Measurements from ENCODE around the gene CDH4. TPM values are rescaled to one million over a fixed set of nuclear protein-coding genes. Genes with fewer than 3 reads are reported as not detected.
A peak's percentile ranks its signal among the peaks of the same experiment; 100 is the strongest.

Gene CDH4
- total and polyA plus RNA-seq, 12 donors: 0.04 to 0.25 (median 0.08) TPM; not detected in 5

- peaks cover 0 to 35% (median 8%) of the 10 kb centered on the region in 7 donors for H3K27me3 ChIP-seq
- H3K9me3 ChIP-seq: no peaks in the 10 kb centered on the region
- no peaks in the 10 kb centered on the region for H3K4me1 ChIP-seq
- H3K36me3 ChIP-seq: no peaks in the 10 kb centered on the region
- intact Hi-C loops (cut with DNase I): no loop called here
- H3K27ac ChIP-seq: no peak overlapping the region
- no peak overlapping the region for H3K4me3 ChIP-seq
- ATAC-seq (no peak), DNase-seq (no peak)
- 88 to 89% methylated on average over 19 of the region's 19 CpGs for WGBS, 2 donors
- TF ChIP-seq CTCF (IDR thresholded peaks at IDR 0.05): no peak
Measured at GRCh38 chr20:61539706-61540360, 287.8 kb downstream of the CDH4 start.

- Histone ChIP-seq H3K27me3 (peaks cover 0 to 29% (median 8%) of the 10 kb centered on the region in 7 donors), H3K36me3 (no peaks in the 10 kb centered on the region), H3K4me3 (no peak overlapping the region), H3K9me3 (no peaks in the 10 kb centered on the region), H3K27ac (no peak overlapping the region), H3K4me1 (no peaks in the 10 kb centered on the region)
- TF ChIP-seq CTCF (IDR thresholded peaks at IDR 0.05): no peak
- ATAC-seq: no peak
- no peak for DNase-seq
- WGBS, 2 donors: 88 to 91% methylated on average over 7 of the region's 7 CpGs
- intact Hi-C loops (cut with DNase I): no loop called here
Measured at GRCh38 chr20:61541537-61541936, 289.5 kb downstream of the CDH4 start.

- DNase-seq (no peak), ATAC-seq (peak in 2 of 8 donors; percentile 68 to 72)
- no peak overlapping the region for H3K27ac ChIP-seq
- H3K9me3 ChIP-seq: no peaks in the 10 kb centered on the region
- no peaks in the 10 kb centered on the region for H3K36me3 ChIP-seq
- TF ChIP-seq CTCF (IDR thresholded peaks at IDR 0.05): no peak
- H3K4me1 ChIP-seq: no peaks in the 10 kb centered on the region
- intact Hi-C loops (cut with DNase I): no loop called here
- 34 to 44% methylated on average over 8 of the region's 8 CpGs for WGBS, 2 donors
- H3K27me3 ChIP-seq: peaks cover 0 to 31% (median 10%) of the 10 kb centered on the region in 7 donors
- H3K4me3 ChIP-seq: no peak overlapping the region
Measured at GRCh38 chr20:61543086-61543485, 291.0 kb downstream of the CDH4 start.

GRCh38 chr20:61543931-61544745 lies 292.1 kb downstream of the CDH4 start:
- DNase-seq (no peak), ATAC-seq (peak in 1 of 8 donors; percentile 45)
- H3K4me1 ChIP-seq: no peaks in the 10 kb centered on the region
- intact Hi-C loops (cut with DNase I): no loop called here
- WGBS, 2 donors: 87 to 90% methylated on average over 34 of the region's 34 CpGs
- peaks cover 0 to 33% (median 6%) of the 10 kb centered on the region in 7 donors for H3K27me3 ChIP-seq
- no peaks in the 10 kb centered on the region for H3K36me3 ChIP-seq
- TF ChIP-seq CTCF (IDR thresholded peaks at IDR 0.05): no peak
- H3K9me3 ChIP-seq: no peaks in the 10 kb centered on the region
- no peak overlapping the region for H3K4me3 ChIP-seq
- no peak overlapping the region for H3K27ac ChIP-seq

All from heart right ventricle (tissue), 16 donors.